ENCODE results near the gene VPS13C. TPM values are rescaled to one million over a fixed set of nuclear protein-coding genes. Genes with fewer than 3 reads are reported as not detected.

The VPS13C gene
- total and polyA plus RNA-seq, 2 donors (not counting 3 experiments of a cell fraction or from before 2014, with no cell fraction given): 10.8 to 60.3 TPM

DNA sequence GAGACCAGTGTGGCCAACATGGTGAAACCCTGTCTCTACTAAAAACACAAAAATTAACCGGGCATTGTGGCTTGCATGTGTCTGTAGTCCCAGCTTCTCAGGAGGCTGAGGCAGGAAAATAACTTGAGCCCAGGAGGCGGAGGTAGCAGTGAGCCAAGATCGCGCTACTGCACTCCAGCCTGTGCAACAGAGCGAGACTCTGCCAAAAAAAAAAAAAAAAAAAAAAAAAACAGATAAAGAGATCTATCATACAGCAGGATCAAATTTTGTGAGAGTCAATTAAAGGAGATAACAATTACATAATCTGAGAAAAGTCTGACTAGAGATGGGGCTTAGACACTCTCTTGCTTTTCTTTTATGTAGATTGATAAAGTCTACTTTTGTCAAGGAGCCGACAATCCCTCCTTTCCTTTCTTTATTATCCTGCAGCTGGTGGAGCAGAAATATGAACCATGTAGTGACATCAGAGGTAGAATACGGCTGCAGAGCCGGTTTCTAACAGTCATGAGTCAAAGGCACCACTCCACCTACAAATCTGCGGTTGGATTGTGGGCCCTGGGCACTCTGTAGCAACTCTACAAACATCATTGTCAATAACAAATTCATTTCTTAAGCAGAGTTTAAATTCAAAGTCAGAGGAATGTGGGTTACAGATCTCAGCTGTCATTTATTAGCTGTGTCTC, 15.5 kb upstream of the VPS13C start:
- POLR2A ChIA-PET: no interaction called here
- no peak overlapping the region for H3K9ac ChIP-seq (replicated peaks; ENCODE audit: extremely low read depth, insufficient read depth, low read length)
- no peaks in the 10 kb centered on the region for H4K20me1 ChIP-seq (replicated peaks; ENCODE audit: control insufficient read depth, extremely low read depth, insufficient read depth, low read length)
- no peaks in the 10 kb centered on the region for H3K36me3 ChIP-seq (ENCODE audit: control insufficient read depth in 2 of 2, extremely low read depth in 1 of 2, insufficient read depth in 2 of 2, low read length in 2 of 2)
- DNase-seq (ENCODE audit: low read depth, low spot score) (no peak), FAIRE-seq (no peak)
- intact Hi-C loops (cut with micrococcal nuclease): no loop called here
- H3K4me3 ChIP-seq (replicated peaks in 1 of 3; ENCODE audit: insufficient read depth in 1 of 3, low read depth in 1 of 3, low read length in 3 of 3): no peak overlapping the region
- H2AFZ ChIP-seq (ENCODE audit: low read depth, low read length): no peak overlapping the region
- TF ChIP-seq FOS (IDR thresholded peaks at IDR 0.05; ENCODE audit: borderline replicate concordance, insufficient read depth, low read length) (no peak), POLR2AphosphoS5 (IDR thresholded peaks at IDR 0.05; ENCODE audit: insufficient read depth, low read depth, low read length) (no peak), MYC (IDR thresholded peaks at IDR 0.05; ENCODE audit: low read depth, low read length) (no peak), POLR2A (IDR thresholded peaks at IDR 0.05; ENCODE audit: low read depth, low read length) (no peak), EZH2 (IDR thresholded peaks at IDR 0.05; ENCODE audit: borderline replicate concordance, low read depth, low read length, severe bottlenecking) (no peak), JUN (IDR thresholded peaks at IDR 0.05; ENCODE audit: borderline replicate concordance, insufficient read depth, insufficient read length, low read depth) (no peak), GATA2 (IDR thresholded peaks at IDR 0.05; ENCODE audit: insufficient read depth, insufficient read length, low read depth, low read length) (no peak)
- TF ChIP-seq, protein P1, sequence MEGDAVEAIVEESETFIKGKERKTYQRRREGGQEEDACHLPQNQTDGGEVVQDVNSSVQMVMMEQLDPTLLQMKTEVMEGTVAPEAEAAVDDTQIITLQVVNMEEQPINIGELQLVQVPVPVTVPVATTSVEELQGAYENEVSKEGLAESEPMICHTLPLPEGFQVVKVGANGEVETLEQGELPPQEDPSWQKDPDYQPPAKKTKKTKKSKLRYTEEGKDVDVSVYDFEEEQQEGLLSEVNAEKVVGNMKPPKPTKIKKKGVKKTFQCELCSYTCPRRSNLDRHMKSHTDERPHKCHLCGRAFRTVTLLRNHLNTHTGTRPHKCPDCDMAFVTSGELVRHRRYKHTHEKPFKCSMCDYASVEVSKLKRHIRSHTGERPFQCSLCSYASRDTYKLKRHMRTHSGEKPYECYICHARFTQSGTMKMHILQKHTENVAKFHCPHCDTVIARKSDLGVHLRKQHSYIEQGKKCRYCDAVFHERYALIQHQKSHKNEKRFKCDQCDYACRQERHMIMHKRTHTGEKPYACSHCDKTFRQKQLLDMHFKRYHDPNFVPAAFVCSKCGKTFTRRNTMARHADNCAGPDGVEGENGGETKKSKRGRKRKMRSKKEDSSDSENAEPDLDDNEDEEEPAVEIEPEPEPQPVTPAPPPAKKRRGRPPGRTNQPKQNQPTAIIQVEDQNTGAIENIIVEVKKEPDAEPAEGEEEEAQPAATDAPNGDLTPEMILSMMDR (IDR thresholded peaks at IDR 0.05; ENCODE audit: extremely low read depth in 1 of 2, insufficient read depth in 1 of 2, low read depth in 1 of 2, low read length in 2 of 2): no peak
- TF ChIP-seq, protein P2, sequence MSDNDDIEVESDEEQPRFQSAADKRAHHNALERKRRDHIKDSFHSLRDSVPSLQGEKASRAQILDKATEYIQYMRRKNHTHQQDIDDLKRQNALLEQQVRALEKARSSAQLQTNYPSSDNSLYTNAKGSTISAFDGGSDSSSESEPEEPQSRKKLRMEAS (IDR thresholded peaks at IDR 0.05; ENCODE audit: insufficient read depth, insufficient read length): no peak
- dilution Hi-C loops (cut with MboI; ENCODE audit: extremely low pct_ligation_motif_present, low sequenced_read_pairs): no loop called here
- no peaks in the 10 kb centered on the region for H3K27me3 ChIP-seq (ENCODE audit: control insufficient read depth in 2 of 2, insufficient read depth in 2 of 2, low read length in 2 of 2)
- H3K9me1 ChIP-seq (replicated peaks; ENCODE audit: control insufficient read depth, extremely low read depth, insufficient read depth, low read length): no peaks in the 10 kb centered on the region
- no peak overlapping the region for H3K27ac ChIP-seq (ENCODE audit: insufficient read depth, low read depth, low read length)
- H3K4me2 ChIP-seq (ENCODE audit: insufficient read depth, low read length): no peak overlapping the region
- no peaks in the 10 kb centered on the region for H3K79me2 ChIP-seq (ENCODE audit: control insufficient read depth, insufficient read depth, low read length)
- CTCF ChIA-PET: interaction anchor here (1.0 to 2.2 kb wide), 7 partner anchors 13 to 231 kb away, joined by 3 to 11 read pairs (median 7); partner anchors contain the start of gene VPS13C
- H3K4me1 ChIP-seq (ENCODE audit: control insufficient read depth, extremely low read depth, insufficient read depth, low read length): no peaks in the 10 kb centered on the region
- no TSS peak for BruUV-seq (replicated peaks)
- no peaks in the 10 kb centered on the region for H3K9me3 ChIP-seq (replicated peaks; ENCODE audit: control insufficient read depth, insufficient read depth, low read length)

Data from endothelial cell of umbilical vein (primary cell).